Measurements from ENCODE around the gene PNMA6F. TPM values are rescaled to one million over a fixed set of nuclear protein-coding genes. Genes with fewer than 3 reads are reported as not detected.

Gene PNMA6F
- total RNA-seq, 1 donor from 2014 or later, result not detected

GRCh38 chrX:153305972-153306371 is 15.6 kb downstream of the PNMA6F start:
- no peak for DNase-seq (ENCODE audit: low read depth)
- Histone ChIP-seq H3K79me2 (ENCODE audit: insufficient read depth, low read length) (no peaks in the 10 kb centered on the region), H3K4me3 (ENCODE audit: insufficient read depth, low read depth, low read length) (no peak overlapping the region), H3K4me2 (ENCODE audit: low read length) (no peak overlapping the region), H3K27me3 (ENCODE audit: insufficient read depth, low read length) (no peaks in the 10 kb centered on the region), H3K9me3 (ENCODE audit: insufficient read depth, low read depth, low read length) (no peaks in the 10 kb centered on the region), H3K9ac (ENCODE audit: low read length) (no peak overlapping the region), H4K20me1 (ENCODE audit: insufficient read depth, low read length) (no peaks in the 10 kb centered on the region), H3K4me1 (ENCODE audit: insufficient read depth, low read length) (no peaks in the 10 kb centered on the region), H2AFZ (ENCODE audit: low read depth, low read length) (no peak overlapping the region), H3K27ac (ENCODE audit: low read depth, low read length) (no peak overlapping the region), H3K36me3 (ENCODE audit: insufficient read depth, low read length) (no peaks in the 10 kb centered on the region)
- TF ChIP-seq EZH2 (IDR thresholded peaks at IDR 0.05; ENCODE audit: insufficient read depth, low read length) (no peak), CTCF (IDR thresholded peaks at IDR 0.05; ENCODE audit: insufficient read depth, low read depth, low read length) (no peak)
- H3K27me3 Mint-ChIP-seq (ENCODE audit: low read depth, unreplicated experiment), result peaks cover 17% of the 10 kb centered on the region
- peaks cover 6% of the 10 kb centered on the region for H3K9me3 Mint-ChIP-seq (ENCODE audit: unreplicated experiment)
- no peaks in the 10 kb centered on the region for H3K36me3 Mint-ChIP-seq (ENCODE audit: low read depth, unreplicated experiment)
- H3K4me1 Mint-ChIP-seq (ENCODE audit: low read depth, unreplicated experiment), result peaks cover 13% of the 10 kb centered on the region
- peak overlapping the region; percentile 40 for H3K4me3 Mint-ChIP-seq (ENCODE audit: unreplicated experiment)
- H3K27ac Mint-ChIP-seq (ENCODE audit: unreplicated experiment), result peak overlapping the region; percentile 31
- FAIRE-seq, result no peak

GRCh38 chrX:153304988-153305736 is 16.4 kb downstream of the PNMA6F start:
- no peak overlapping the region for H3K4me3 ChIP-seq (ENCODE audit: insufficient read depth, low read depth, low read length)
- no peaks in the 10 kb centered on the region for H3K36me3 ChIP-seq (ENCODE audit: insufficient read depth, low read length)
- TF ChIP-seq CTCF (IDR thresholded peaks at IDR 0.05; ENCODE audit: insufficient read depth, low read depth, low read length), result no peak
- no peak for TF ChIP-seq EZH2 (IDR thresholded peaks at IDR 0.05; ENCODE audit: insufficient read depth, low read length)
- no peak for FAIRE-seq
- peaks cover 13% of the 10 kb centered on the region for H3K4me1 Mint-ChIP-seq (ENCODE audit: low read depth, unreplicated experiment)
- H3K9ac ChIP-seq (ENCODE audit: low read length), result no peak overlapping the region
- no peaks in the 10 kb centered on the region for H3K79me2 ChIP-seq (ENCODE audit: insufficient read depth, low read length)
- H3K4me1 ChIP-seq (ENCODE audit: insufficient read depth, low read length), result no peaks in the 10 kb centered on the region
- H3K27me3 Mint-ChIP-seq (ENCODE audit: low read depth, unreplicated experiment), result peaks cover 14% of the 10 kb centered on the region
- H3K27ac ChIP-seq (ENCODE audit: low read depth, low read length), result no peak overlapping the region
- no peaks in the 10 kb centered on the region for H3K27me3 ChIP-seq (ENCODE audit: insufficient read depth, low read length)
- no peaks in the 10 kb centered on the region for H3K36me3 Mint-ChIP-seq (ENCODE audit: low read depth, unreplicated experiment)
- H4K20me1 ChIP-seq (ENCODE audit: insufficient read depth, low read length), result no peaks in the 10 kb centered on the region
- no peak for DNase-seq (ENCODE audit: low read depth)
- peak overlapping the region; percentile 40 for H3K4me3 Mint-ChIP-seq (ENCODE audit: unreplicated experiment)
- no peak overlapping the region for H3K4me2 ChIP-seq (ENCODE audit: low read length)
- peak overlapping the region; percentile 31 for H3K27ac Mint-ChIP-seq (ENCODE audit: unreplicated experiment)
- no peaks in the 10 kb centered on the region for H3K9me3 ChIP-seq (ENCODE audit: insufficient read depth, low read depth, low read length)
- peaks cover 6% of the 10 kb centered on the region for H3K9me3 Mint-ChIP-seq (ENCODE audit: unreplicated experiment)
- H2AFZ ChIP-seq (ENCODE audit: low read depth, low read length), result no peak overlapping the region

Measured in astrocyte (in vitro differentiated cells and primary cell).